ENCODE measurements around the gene RPL13.
A peak's percentile ranks its signal among the peaks of the same experiment; 100 is the strongest.

Gene RPL13

GRCh38 chr16:89602273-89602951 is 41.9 kb downstream of the RPL13 start:
- no peak for TF ChIP-seq Cebpa-rat (IDR thresholded peaks at IDR 0.05)
- Histone ChIP-seq H3K27ac (peak overlapping the region; percentile 48), H3K36me3 (no peaks in the 10 kb centered on the region), H3K4me2 (peak overlapping the region; percentile 82), H3K27me3 (no peaks in the 10 kb centered on the region), H3K4me3 (no peak overlapping the region), H3K4me1 (peaks cover 70% of the 10 kb centered on the region), H3K9me3 (no peaks in the 10 kb centered on the region), H3K9ac (0 out of 2 replicates have a peak overlapping the region, but pooled peaks have one; percentile 26), H4K20me1 (no peaks in the 10 kb centered on the region)

- no peaks in the 10 kb centered on the region for H4K20me1 ChIP-seq
- TF ChIP-seq Cebpa-rat (IDR thresholded peaks at IDR 0.05): no peak
- H3K9ac ChIP-seq: 0 out of 2 replicates have a peak overlapping the region, but pooled peaks have one; percentile 26
- no peaks in the 10 kb centered on the region for H3K9me3 ChIP-seq
- peak overlapping the region; percentile 82 for H3K4me2 ChIP-seq
- no peak overlapping the region for H3K4me3 ChIP-seq
- H3K4me1 ChIP-seq: peaks cover 77% of the 10 kb centered on the region
- H3K27ac ChIP-seq: peak overlapping the region; percentile 48; the same call in 1 of the 2 replicates
- no peaks in the 10 kb centered on the region for H3K36me3 ChIP-seq
- H3K27me3 ChIP-seq: no peaks in the 10 kb centered on the region
Measured at GRCh38 chr16:89602952-89603590, 42.6 kb downstream of the RPL13 start.

DNA sequence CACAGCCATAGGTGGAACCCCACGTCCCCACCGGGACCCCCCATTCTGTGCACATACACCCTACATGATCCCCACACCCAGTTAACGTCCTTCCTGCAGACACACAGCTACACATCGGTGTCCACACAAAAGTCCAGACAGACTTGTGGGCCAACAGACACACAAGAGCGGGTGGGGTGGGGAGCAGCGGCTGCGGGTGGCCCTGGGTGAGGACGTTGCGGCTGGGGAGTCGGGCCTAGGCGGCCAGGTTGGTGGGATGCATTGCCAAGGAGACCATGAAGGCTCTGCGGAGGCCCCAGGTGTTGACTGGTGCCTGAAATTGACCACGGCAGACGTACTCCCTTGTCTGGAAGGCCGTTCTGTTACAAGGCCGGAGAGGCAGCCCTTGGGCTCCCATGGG is 44.3 kb downstream of the RPL13 start:
- peak overlapping the region; percentile 71; the same call in 1 of the 2 replicates for H3K9ac ChIP-seq
- TF ChIP-seq Cebpa-rat (IDR thresholded peaks at IDR 0.05): no peak
- peak overlapping the region; percentile 91 for H3K27ac ChIP-seq

DNA sequence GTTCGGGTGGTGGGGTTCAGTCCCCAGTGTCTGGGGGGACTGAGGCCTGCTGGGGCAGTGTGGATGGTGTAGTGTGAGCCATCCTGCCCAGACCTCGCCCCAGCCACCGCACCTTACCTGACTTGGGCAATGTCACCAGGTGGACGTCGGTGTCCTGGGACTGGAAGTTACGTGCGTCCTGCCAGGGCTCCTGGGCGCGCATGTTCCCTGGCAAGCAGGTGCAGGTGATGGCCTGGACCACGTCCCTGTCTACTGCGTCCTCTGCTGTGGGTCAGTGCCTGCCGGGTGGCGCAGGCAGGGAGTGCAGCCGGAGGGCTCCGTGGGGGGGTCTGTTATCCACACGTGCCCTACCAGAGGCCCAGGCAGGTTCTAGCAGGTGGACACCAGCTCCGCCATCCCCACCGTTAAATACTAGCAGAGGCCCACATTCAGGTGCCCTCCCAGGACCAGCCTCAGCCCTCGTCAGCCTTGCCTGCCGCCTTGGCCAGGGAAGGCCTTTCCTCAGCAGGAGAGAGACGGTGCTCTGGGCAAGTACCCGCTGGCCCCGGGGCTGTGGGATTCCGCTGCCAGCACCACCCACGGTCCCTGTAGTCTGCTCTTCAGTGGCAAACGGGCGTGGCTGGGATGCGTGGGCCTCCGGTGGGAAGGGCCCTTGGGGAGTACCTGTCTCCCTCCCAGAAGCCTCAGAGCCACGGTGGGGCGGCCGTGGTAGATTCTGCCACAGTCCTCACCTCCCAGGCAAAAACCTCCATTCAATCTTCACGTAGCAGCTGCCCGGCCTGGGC is 44.9 kb downstream of the RPL13 start:
- no peaks in the 10 kb centered on the region for H3K9me3 ChIP-seq
- H4K20me1 ChIP-seq: no peaks in the 10 kb centered on the region
- H3K36me3 ChIP-seq: no peaks in the 10 kb centered on the region
- no peaks in the 10 kb centered on the region for H3K27me3 ChIP-seq
- peaks cover 85% of the 10 kb centered on the region for H3K4me1 ChIP-seq
- H3K27ac ChIP-seq: peak overlapping the region; percentile 91
- peak overlapping the region; percentile 43; the same call in 1 of the 2 replicates for H3K4me3 ChIP-seq
- TF ChIP-seq Cebpa-rat (IDR thresholded peaks at IDR 0.05): no peak
- H3K9ac ChIP-seq: peak overlapping the region; percentile 71
- peak overlapping the region; percentile 87 for H3K4me2 ChIP-seq

More for the DNA sequence above, 44.3 kb downstream of the RPL13 start:
- H3K4me1 ChIP-seq: peaks cover 85% of the 10 kb centered on the region
- H4K20me1 ChIP-seq: no peaks in the 10 kb centered on the region
- H3K4me3 ChIP-seq: peak overlapping the region; percentile 43; the same call in 1 of the 2 replicates
- H3K36me3 ChIP-seq: no peaks in the 10 kb centered on the region
- H3K27me3 ChIP-seq: no peaks in the 10 kb centered on the region
- H3K9me3 ChIP-seq: no peaks in the 10 kb centered on the region
- H3K4me2 ChIP-seq: peak overlapping the region; percentile 87

DNA sequence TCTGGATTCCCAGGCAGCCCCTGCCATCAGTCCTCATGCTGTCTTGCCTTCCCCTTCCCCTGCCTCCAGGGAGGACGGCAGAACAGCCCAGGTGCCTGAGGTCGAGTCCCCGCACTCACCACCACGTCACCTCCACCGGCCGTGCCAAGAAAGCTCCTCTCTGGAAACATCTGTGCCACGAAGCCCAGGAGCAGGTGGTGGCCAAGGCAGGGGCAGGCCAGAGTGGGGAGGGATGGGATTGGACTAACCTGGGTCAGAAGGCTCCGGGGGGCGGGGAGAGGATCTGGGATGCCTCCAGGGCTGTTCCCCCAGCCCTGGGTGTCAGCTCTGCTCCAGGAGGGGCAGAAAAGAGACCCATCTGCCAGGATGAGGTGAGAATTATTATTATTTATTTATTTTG is 45.5 kb downstream of the RPL13 start:
- Histone ChIP-seq H3K27me3 (no peaks in the 10 kb centered on the region), H3K4me3 (peak overlapping the region; percentile 43; the same call in 1 of the 2 replicates), H3K36me3 (no peaks in the 10 kb centered on the region), H3K4me1 (peaks cover 85% of the 10 kb centered on the region), H3K27ac (peak overlapping the region; percentile 91), H4K20me1 (no peaks in the 10 kb centered on the region), H3K9me3 (no peaks in the 10 kb centered on the region), H3K4me2 (peak overlapping the region; percentile 87), H3K9ac (peak overlapping the region; percentile 71)
- TF ChIP-seq Cebpa-rat (IDR thresholded peaks at IDR 0.05): no peak

- H4K20me1 ChIP-seq: no peaks in the 10 kb centered on the region
- H3K4me1 ChIP-seq: peaks cover 89% of the 10 kb centered on the region
- no peaks in the 10 kb centered on the region for H3K9me3 ChIP-seq
- peak overlapping the region; percentile 87 for H3K4me2 ChIP-seq
- TF ChIP-seq Cebpa-rat (IDR thresholded peaks at IDR 0.05): no peak
- no peaks in the 10 kb centered on the region for H3K36me3 ChIP-seq
- H3K9ac ChIP-seq: peak overlapping the region; percentile 71
- H3K4me3 ChIP-seq: peak overlapping the region; percentile 50; the same call in 1 of the 2 replicates
- no peaks in the 10 kb centered on the region for H3K27me3 ChIP-seq
- peak overlapping the region; percentile 91 for H3K27ac ChIP-seq
Measured at GRCh38 chr16:89607453-89607852, 47.0 kb downstream of the RPL13 start.

DNA sequence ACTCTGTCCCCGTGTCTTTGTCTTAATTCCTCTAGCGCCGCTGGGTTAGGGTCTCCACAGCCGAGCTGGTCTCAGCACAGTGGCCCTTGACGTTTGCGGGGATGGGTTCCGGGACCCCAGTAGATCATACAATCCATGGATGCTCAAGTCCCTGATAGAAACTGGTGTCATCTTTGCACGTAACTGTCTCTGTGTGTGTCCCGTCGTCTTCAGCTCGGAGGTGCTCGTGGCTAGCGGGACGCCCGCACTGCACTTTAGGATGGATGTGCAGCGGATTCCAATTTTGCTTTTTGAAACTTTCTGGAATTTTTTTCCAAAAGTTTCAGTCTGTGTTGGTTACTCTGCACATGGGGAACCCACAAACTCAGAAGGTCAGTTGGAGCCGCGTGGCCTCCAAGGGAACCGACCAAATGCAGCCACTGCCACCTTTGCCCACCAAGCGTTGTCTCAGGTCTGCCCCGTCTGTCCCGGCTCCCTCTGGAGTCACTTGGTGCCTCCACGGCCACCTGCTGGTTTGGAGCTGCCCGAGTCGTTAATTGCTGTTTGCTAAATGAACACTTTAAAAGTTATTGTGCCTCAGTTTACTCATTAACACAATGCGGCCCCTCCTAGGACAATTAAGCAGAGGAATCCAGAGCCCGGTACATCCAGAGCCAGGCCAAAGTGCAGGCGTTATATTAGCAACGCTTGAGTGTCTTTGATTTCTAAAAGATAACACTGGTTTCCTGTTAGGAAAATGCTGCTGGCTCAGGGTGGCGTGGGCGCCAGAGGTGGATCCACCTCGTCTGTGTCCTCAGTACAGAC is 47.7 kb downstream of the RPL13 start:
- Histone ChIP-seq H3K27me3 (no peaks in the 10 kb centered on the region), H3K4me2 (peak overlapping the region; percentile 87), H3K9ac (peak overlapping the region; percentile 71)

DNA sequence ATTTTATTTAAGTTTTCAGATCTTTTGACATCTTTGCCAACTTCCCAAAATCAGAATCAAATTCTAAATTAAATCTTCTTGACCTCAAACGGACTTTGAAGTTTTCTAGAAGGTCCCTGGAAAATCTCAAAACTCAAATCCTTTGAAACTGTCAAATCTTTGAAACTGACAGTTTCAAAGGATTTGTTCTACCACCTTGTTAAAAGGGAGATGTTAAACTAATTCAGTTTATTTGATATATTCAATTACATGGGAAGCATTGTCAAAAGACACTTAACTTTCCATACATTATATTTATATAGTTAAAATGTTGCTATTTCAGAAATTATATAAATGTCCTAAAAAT is 49.6 kb downstream of the RPL13 start:
- TF ChIP-seq Cebpa-rat (IDR thresholded peaks at IDR 0.05): no peak
- Histone ChIP-seq H3K9ac (no peak overlapping the region), H3K9me3 (no peaks in the 10 kb centered on the region), H3K4me1 (peaks cover 100% of the 10 kb centered on the region), H4K20me1 (no peaks in the 10 kb centered on the region), H3K4me3 (no peak overlapping the region), H3K27ac (peak overlapping the region; percentile 91; the same call in 1 of the 2 replicates), H3K36me3 (no peaks in the 10 kb centered on the region), H3K27me3 (no peaks in the 10 kb centered on the region), H3K4me2 (peak overlapping the region; percentile 87)

More for the DNA sequence above, 47.7 kb downstream of the RPL13 start:
- TF ChIP-seq Cebpa-rat (IDR thresholded peaks at IDR 0.05): no peak
- Histone ChIP-seq H4K20me1 (no peaks in the 10 kb centered on the region), H3K4me1 (peaks cover 89% of the 10 kb centered on the region), H3K4me3 (peak overlapping the region; percentile 50; the same call in 1 of the 2 replicates), H3K9me3 (no peaks in the 10 kb centered on the region), H3K36me3 (no peaks in the 10 kb centered on the region), H3K27ac (peak overlapping the region; percentile 91)
